HG03064 (cell line): ENCODE measurements around the gene SPATA33.
"Not testable (repeated sequence)": the region's sequence is repeated elsewhere in the genome, so short reads cannot be mapped to it uniquely, and the experiment has no call there.

Source experiments
- ATAC-seq: cut with Tn5 transposase; IDR thresholded peaks from one replicate; pipeline ENCODE4 v1.9.1; 2021; ENCODE audit warnings: low read depth; ENCODE audit not compliant: unreplicated experiment

The SPATA33 gene

GRCh38 chr16:89658221-89658879 lies 714 bp downstream of the SPATA33 start:
- ATAC-seq: no peak

GRCh38 chr16:89660146-89660545 lies 2.5 kb downstream of the SPATA33 start:
- ATAC-seq: no peak

GRCh38 chr16:89661215-89661614 lies 3.6 kb downstream of the SPATA33 start:
- no peak for ATAC-seq

GRCh38 chr16:89664238-89664637 lies 6.6 kb downstream of the SPATA33 start:
- not testable (repeated sequence) for ATAC-seq

DNA sequence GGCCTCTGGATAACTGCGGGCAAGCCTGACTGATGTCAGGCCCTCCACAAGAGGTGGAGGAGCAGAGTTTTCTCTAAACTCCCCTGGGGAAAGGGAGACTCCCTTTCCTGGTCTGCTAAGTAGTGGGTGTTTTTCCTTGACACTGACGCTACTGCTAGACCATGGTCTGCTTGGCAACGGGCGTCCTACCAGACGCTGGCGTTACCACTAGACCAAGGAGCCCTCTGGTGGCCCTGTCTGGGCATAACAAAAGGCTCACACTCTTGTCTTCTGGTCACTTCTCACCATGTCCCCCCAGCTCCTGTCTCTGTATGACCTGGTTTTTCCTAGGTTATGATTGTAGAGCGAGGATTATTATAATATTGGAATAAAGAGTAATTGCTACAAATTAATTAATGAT lies 9.4 kb downstream of the SPATA33 start:
- not testable (repeated sequence) for ATAC-seq

- no peak for ATAC-seq
Observed at GRCh38 chr16:89667633-89668032, 10.0 kb downstream of the SPATA33 start.

DNA sequence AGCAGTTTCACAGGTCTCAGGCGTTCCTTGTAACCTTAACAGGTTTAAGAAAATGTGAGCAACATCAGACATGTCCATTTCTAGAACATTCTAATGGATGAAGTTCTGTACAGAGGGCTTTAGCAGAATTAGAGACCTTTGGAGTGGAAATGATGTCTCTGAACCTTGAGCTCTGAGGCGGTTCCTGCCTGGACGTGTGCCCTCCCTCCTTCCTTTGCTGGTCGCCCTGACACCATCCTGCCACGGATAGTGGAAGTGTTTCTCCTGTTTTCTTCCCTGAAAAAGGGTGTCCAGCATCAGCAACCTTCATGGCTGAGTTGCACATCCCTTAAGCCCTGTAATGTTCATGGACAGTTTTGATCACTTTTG lies 11.1 kb downstream of the SPATA33 start:
- ATAC-seq: no peak

DNA sequence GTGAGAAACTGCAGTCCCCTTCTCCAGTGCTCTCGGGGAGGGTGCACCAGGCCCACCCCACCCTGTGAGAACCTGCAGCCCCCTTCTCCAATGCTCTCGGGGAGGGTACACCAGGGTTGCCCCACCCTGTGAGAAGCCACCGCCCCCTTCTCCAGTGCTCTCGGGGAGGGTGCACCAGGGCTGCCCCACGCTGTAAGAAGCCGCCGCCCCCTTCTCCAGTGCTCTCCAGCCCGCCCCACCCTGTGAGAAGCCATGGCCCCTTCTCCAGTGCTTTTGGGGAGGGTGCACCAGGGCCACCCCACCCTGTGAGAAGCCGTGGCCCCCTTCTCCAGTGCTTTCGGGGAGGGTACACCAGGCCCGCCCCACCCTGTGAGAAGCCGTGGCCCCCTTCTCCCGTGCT lies 12.1 kb downstream of the SPATA33 start:
- no peak for ATAC-seq

DNA sequence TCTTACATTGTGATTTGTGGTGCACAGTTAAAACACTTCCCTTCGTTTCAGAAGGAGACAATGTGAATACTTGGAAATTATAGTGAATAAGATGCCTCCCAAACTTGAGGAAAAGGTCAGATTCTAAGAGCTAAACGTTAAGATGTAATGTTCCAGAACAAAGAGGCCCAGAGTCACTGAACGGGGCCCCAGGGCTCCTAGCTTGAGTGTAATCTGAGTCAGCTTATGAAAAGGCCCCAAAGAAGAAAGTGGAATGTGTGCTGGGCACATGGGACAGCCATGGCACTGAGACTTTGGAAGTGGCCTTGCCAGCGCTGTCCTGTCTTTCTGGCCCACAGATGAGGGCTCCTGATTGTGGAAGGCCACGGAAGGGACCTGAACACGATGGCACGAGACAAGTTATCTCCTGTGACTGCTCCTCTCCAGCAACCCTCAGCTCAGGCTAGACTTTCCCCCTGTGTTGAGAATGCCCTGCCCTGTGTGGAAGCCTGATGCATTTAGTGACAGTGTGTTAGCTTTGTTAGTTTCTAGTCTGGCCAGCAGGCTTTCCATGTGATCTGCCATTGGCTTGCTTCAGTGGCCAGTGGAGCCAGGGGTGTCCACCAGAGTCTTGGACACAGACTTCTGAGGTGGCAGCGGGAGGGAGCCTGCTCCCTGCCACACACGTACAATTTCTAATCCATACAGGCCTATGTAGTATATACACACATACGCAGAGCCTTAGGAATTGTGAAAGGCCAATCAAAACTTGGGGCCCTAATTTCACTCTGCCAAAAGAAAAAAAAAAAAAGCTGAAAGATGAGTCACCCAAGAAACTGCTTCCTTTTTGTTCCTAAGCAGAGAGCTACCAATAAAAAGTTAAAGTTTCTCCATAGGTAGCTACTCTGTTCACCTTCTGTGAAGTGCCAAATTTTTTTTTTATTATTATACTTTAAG lies 13.1 kb downstream of the SPATA33 start:
- no peak for ATAC-seq

DNA sequence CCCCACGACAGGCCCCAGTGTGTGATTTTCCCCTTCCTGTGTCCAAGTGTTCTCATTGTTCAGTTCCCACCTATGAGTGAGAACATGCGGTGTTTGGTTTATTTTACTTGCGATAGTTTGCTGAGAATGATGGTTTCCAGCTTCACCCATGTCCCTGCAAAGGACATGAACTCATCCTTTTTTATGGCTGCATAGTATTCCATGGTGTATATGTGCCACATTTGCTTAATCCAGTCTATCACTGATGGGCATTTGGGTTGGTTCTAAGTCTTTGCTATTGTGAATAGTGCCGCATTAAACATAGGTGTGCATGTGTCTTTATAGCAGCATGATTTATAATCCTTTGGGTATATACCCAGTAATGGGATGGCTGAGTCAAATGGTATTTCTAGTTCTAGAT lies 13.9 kb downstream of the SPATA33 start:
- not testable (repeated sequence) for ATAC-seq

DNA sequence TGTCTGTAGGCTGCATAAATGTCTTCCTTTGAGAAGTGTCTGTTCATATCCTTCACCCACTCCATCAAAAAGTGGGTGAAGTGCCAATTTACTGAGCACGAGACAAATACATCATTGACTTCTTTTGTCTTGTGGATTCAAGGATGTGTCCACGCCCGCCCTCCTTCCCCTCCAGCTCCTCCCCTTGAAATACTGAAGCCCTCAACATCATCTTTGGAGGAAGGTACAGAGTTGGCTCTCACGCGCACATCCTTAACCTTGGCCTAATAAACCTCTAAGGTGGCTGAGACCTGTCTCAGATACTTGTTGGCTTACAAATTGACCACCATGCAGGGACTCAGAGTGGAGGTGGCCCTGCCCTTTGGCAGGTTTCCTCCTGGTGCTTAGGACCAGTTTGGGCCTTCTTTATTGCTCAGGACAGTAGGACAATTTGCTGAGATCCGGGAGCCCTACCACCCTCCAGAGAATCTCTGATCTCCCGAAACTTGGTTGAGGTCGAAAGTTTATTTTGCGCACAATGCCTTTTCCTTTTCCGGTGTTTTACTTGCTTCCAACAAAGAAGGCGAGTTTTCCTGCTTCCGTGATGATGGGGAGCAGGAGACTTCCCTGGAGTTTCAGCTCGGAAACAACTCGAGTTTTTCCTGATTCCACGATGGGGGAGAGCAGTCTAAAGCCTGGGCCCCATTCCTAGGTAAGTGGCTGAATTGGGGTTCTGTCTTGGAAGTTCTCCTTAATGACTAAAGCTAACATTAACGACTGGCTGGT lies 14.7 kb downstream of the SPATA33 start:
- ATAC-seq: no peak

- no peak for ATAC-seq
Observed at GRCh38 chr16:89678258-89678657, 20.6 kb downstream of the SPATA33 start.

DNA sequence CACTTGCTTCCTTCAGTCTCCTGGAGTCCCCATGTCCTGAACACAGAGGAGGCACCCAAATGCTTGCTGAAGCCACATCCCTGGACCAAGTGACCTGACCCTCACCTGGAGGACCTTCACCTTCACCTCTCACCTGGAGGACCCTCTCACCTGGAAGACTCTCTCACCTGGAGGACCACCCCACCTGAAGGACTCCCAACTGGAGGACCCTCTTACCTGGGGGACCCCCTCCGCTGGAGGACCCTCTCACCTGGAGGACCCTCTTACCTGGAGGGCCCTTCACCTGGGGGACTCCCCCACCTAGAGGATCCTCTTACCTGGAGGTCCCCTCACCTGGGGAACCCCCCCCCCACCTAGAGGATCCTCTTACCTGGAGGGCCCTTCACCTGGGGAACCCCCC lies 28.3 kb downstream of the SPATA33 start:
- ATAC-seq: no peak

DNA sequence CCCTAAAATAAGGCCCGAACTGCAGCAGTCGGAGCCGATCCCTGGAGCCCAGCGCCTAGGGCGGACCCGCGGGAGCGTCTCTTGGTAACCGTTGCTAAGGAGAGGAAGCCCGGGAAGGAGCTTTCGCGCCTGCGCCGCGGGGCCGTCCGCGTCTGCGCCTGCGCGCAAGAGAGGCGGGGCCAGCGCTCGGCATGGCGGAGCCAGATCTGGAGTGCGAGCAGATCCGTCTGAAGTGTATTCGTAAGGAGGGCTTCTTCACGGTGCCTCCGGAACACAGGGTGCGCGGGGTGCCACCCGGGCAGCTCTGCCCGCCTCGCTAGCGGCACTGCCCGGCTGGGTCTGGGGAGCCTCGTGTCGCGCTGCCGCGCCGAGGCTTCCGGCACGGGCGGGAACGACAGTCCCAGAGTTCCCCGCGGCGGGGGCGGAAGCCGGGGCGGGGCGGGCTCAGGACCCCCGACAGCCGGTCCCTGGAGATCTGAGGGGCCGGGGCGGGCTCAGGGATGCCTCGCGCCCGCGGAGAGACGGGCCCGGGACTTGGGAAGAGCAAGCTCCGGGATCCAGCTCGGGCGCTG lies 29.0 kb downstream of the SPATA33 start, which contains the start of gene CDK10:
CDK10 (plus strand) TSS at position 170 of the 572 bp plus-strand sequence; CDS start at position 192, 22 bp downstream.
- ATAC-seq: peak; percentile 79

GRCh38 chr16:89687092-89687940 lies 29.7 kb downstream of the SPATA33 start:
- peak; percentile 46 for ATAC-seq

DNA sequence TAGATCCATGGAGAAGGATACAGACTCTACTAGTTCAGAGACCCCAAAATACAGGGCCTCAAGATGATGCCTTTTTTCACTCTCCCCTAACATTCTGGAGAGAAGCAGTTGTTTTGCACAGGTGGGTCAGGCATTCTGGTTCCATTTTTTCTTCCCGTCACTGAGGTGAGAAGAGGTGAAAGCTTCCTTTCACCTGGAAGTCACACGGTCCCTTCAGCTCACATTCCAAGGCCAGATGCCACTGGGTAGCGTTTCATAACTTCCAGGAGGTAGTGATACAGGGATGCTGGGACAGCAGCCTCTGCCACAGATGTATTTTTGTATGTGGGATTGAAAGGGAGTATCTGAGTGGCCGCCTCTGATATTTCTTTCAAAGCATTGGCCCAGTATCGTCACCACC lies 30.8 kb downstream of the SPATA33 start:
- ATAC-seq: no peak

GRCh38 chr16:89689142-89689541 lies 31.5 kb downstream of the SPATA33 start:
- ATAC-seq: no peak

- not testable (repeated sequence) for ATAC-seq
Observed at GRCh38 chr16:89689621-89690020, 32.0 kb downstream of the SPATA33 start.

DNA sequence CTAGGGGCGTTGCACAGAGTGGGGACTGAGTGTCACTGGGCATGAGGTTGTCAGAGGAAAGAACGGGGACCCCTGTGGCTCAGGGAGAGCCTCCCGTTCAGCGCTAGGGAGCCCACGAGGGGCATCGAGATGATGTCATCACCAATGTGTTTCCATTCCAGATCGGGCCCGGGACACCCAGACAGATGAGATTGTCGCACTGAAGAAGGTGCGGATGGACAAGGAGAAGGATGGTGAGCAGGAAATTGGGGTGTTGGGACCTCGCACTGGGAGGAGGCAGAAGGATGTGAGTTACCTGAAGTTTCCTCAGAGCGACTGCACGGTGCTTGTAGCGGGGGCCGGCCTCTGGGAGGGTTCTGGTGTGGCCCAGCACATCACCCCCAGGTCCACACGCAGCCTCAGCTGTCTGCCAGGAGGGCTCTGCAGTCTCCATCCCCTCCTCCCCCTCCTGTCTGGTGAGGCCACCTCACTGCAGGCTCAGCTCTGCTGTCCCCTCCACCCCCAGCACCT lies 32.8 kb downstream of the SPATA33 start:
- no peak for ATAC-seq
